Mesenchymal stem cell (in vitro differentiated cells and primary cell): ENCODE results near the gene ATP6V1F.

ENCODE experiments used
- DNase-seq: peaks from one replicate; pipeline ENCODE4 v3.0.0-alpha.2; 2013
- H2AFZ ChIP-seq: one replicate; pipeline ENCODE4 v1.6.1; 2013; ENCODE audit warnings: low read depth, mild to moderate bottlenecking, control low read depth, inconsistent platforms, low read length, moderate library complexity
- H2AK5ac ChIP-seq: 2 replicates; pipeline ENCODE4 v1.6.1; 2013; ENCODE audit warnings: low read length, moderate library complexity, mild to moderate bottlenecking, inconsistent platforms; ENCODE audit not compliant: severe bottlenecking
- H2BK120ac ChIP-seq: one replicate; pipeline ENCODE4 v1.6.1; 2013; ENCODE audit warnings: low read depth, mild to moderate bottlenecking, inconsistent platforms, low read length, moderate library complexity
- H2BK12ac ChIP-seq, 2 experiments: one replicate each; pipeline ENCODE4 v1.6.1; 2013; ENCODE audit warnings: inconsistent platforms in 2 of 2, low read length in 2 of 2, mild to moderate bottlenecking in 2 of 2, moderate library complexity in 2 of 2, control low read depth in 1 of 2
- H2BK15ac ChIP-seq: one replicate; pipeline ENCODE4 v1.6.1; 2013; ENCODE audit warnings: mild to moderate bottlenecking, low read depth, inconsistent platforms; ENCODE audit not compliant: poor library complexity, severe bottlenecking
- H2BK5ac ChIP-seq: 2 replicates; pipeline ENCODE4 v1.6.1; 2013; ENCODE audit warnings: low read depth, mild to moderate bottlenecking, low read length, control low read depth, inconsistent platforms; ENCODE audit not compliant: poor library complexity, severe bottlenecking
- H3K14ac ChIP-seq, 2 experiments: one replicate each; pipeline ENCODE4 v1.6.1; 2013; ENCODE audit warnings: inconsistent platforms in 2 of 2, low read length in 2 of 2, control low read depth in 1 of 2, mild to moderate bottlenecking in 1 of 2, moderate library complexity in 1 of 2
- H3K18ac ChIP-seq, 2 experiments: one replicate each; pipeline ENCODE4 v1.6.1; 2013; ENCODE audit warnings: inconsistent platforms in 2 of 2, low read length in 2 of 2, control low read depth in 1 of 2, low read depth in 1 of 2, mild to moderate bottlenecking in 1 of 2
- H3K23ac ChIP-seq, 2 experiments: one replicate each; pipeline ENCODE4 v1.6.1; 2013; ENCODE audit warnings: inconsistent platforms in 2 of 2, low read length in 2 of 2, mild to moderate bottlenecking in 2 of 2, moderate library complexity in 2 of 2, control low read depth in 1 of 2
- H3K27ac ChIP-seq: 2 replicates; pipeline ENCODE4 v1.5.1; 2013; ENCODE audit warnings: mild to moderate bottlenecking, moderate library complexity, low read length, control low read depth, inconsistent platforms; ENCODE audit not compliant: poor library complexity, severe bottlenecking
- H3K27me3 ChIP-seq, 2 experiments: 2 replicates each; pipeline versions ENCODE4 v1.6.1 to v1.7.0; 2013; ENCODE audit warnings: low read length in 2 of 2, mild to moderate bottlenecking in 2 of 2, moderate library complexity in 2 of 2, control low read depth in 1 of 2, inconsistent platforms in 1 of 2; ENCODE audit not compliant: control insufficient read depth in 1 of 2, insufficient read depth in 1 of 2
- H3K36me3 ChIP-seq, 2 experiments: 2 replicates each; pipeline versions ENCODE4 v1.6.1 to v1.7.0; 2013; ENCODE audit warnings: low read length in 2 of 2, control low read depth in 1 of 2, inconsistent platforms in 1 of 2, low read depth in 1 of 2, mild to moderate bottlenecking in 1 of 2; ENCODE audit not compliant: insufficient read depth in 2 of 2, control insufficient read depth in 1 of 2
- H3K4ac ChIP-seq, 2 experiments: one replicate each; pipeline ENCODE4 v1.6.1; 2013; ENCODE audit warnings: inconsistent platforms in 2 of 2, low read length in 2 of 2, mild to moderate bottlenecking in 2 of 2, moderate library complexity in 2 of 2, control low read depth in 1 of 2, low read depth in 1 of 2
- H3K4me1 ChIP-seq: 2 replicates; pipeline ENCODE4 v1.6.1; 2013; ENCODE audit warnings: low read depth, low read length, control low read depth; ENCODE audit not compliant: control insufficient read depth, insufficient read depth
- H3K4me2 ChIP-seq: 2 replicates; pipeline ENCODE4 v1.6.1; 2013; ENCODE audit warnings: low read length, mild to moderate bottlenecking, inconsistent platforms; ENCODE audit not compliant: poor library complexity, severe bottlenecking
- H3K4me3 ChIP-seq, 2 experiments: 2 replicates each; pipeline versions ENCODE4 v1.5.1 to v1.7.0; 2013; ENCODE audit warnings: low read length in 2 of 2, mild to moderate bottlenecking in 2 of 2, control low read depth in 1 of 2, low read depth in 1 of 2; ENCODE audit not compliant: insufficient read depth in 1 of 2
- H3K79me1 ChIP-seq: replicated peaks from 2 replicates; pipeline ENCODE4 v1.6.1; 2013; ENCODE audit warnings: mild to moderate bottlenecking, control low read depth, low read length, inconsistent platforms; ENCODE audit not compliant: poor library complexity, severe bottlenecking
- H3K9ac ChIP-seq: 2 replicates; pipeline ENCODE4 v1.7.0; 2013; ENCODE audit warnings: mild to moderate bottlenecking, low read length, moderate library complexity
- H3K9me3 ChIP-seq: 2 replicates; pipeline ENCODE4 v1.7.0; 2013; ENCODE audit warnings: mild to moderate bottlenecking, low read length; ENCODE audit not compliant: control insufficient read depth
- H4K8ac ChIP-seq: one replicate; pipeline ENCODE4 v1.6.1; 2013; ENCODE audit warnings: inconsistent platforms, mild to moderate bottlenecking, low read length, moderate library complexity
- H4K91ac ChIP-seq: one replicate; pipeline ENCODE4 v1.6.1; 2013; ENCODE audit warnings: mild to moderate bottlenecking, low read length, inconsistent platforms
- WGBS: methylation state at CpG from one replicate; pipeline ENCODE4 v1.1.7; 2013; ENCODE audit warnings: mixed read lengths; 5-methylcytosine and 5-hydroxymethylcytosine counted together

The ATP6V1F gene

DNA sequence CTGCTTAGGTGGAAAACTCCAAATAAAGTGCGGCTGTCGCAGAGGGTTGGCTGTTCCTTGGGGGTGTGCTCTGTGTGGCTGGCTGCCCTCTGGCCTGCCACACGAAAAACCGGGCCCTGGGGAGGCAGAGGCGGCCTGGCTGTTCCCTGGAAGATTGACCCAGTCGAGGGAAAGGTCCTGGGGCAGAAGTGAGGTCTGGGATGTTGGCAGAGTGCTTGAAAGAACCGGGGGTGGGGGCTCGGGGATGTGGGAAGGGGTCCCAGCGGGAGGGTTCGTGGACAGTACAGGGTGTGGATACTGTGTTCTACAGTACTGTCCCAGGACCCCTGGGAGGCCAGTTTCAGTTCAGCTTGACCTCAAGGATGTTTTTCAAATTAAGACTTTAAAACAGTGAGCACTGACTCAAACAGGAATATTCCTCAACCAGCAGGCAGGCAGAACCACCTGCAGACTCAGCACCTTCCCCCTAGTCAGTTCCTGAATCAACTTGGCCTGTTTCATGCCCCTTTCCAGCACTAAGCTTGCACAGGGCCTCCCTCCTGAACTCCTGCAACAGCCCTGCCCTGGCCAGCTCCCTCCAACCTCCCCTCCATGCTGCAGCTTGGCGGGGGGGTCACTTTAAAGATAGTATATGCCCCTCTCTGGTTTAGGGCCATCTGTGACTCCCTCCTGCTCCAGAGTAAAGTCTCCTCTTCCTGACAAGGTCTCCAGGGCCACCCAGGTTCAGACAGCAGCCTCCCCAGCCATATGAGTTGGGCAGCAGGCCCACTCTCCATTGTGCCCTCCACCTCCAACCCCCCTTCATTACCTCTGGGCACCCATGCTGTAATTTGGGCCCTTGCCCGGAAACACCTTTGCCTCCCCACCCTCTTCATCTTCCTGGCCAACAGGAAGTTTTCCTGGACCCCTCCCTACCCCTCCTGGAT, 3.2 kb upstream of the ATP6V1F start:
- no peak overlapping the region for H4K8ac ChIP-seq
- no peak for DNase-seq
- H2BK120ac ChIP-seq = no peak overlapping the region
- WGBS = 86% methylated on average over 11 of the region's 12 CpGs
- no peak overlapping the region for H2AK5ac ChIP-seq
- H3K9ac ChIP-seq = peak overlapping the region; percentile 59
- H3K4me3 ChIP-seq = peak overlapping the region in 1 of 2 experiments; percentile 14
- no peak overlapping the region for H3K4me2 ChIP-seq
- peaks cover 29 to 56% of the 10 kb centered on the region in 2 experiments for H3K36me3 ChIP-seq
- no peak overlapping the region for H3K14ac ChIP-seq
- no peak overlapping the region for H2BK12ac ChIP-seq
- H3K23ac ChIP-seq = no peak overlapping the region
- H4K91ac ChIP-seq = no peak overlapping the region
- H2BK5ac ChIP-seq = no peak overlapping the region
- no peak overlapping the region for H2AFZ ChIP-seq
- no peak overlapping the region for H2BK15ac ChIP-seq
- peaks cover 2% of the 10 kb centered on the region for H3K79me1 ChIP-seq
- H3K18ac ChIP-seq = no peak overlapping the region
- H3K27ac ChIP-seq = no peak overlapping the region
- no peaks in the 10 kb centered on the region for H3K9me3 ChIP-seq
- H3K4me1 ChIP-seq = peaks cover 25% of the 10 kb centered on the region
- H3K4ac ChIP-seq = no peak overlapping the region
- no peaks in the 10 kb centered on the region for H3K27me3 ChIP-seq

DNA sequence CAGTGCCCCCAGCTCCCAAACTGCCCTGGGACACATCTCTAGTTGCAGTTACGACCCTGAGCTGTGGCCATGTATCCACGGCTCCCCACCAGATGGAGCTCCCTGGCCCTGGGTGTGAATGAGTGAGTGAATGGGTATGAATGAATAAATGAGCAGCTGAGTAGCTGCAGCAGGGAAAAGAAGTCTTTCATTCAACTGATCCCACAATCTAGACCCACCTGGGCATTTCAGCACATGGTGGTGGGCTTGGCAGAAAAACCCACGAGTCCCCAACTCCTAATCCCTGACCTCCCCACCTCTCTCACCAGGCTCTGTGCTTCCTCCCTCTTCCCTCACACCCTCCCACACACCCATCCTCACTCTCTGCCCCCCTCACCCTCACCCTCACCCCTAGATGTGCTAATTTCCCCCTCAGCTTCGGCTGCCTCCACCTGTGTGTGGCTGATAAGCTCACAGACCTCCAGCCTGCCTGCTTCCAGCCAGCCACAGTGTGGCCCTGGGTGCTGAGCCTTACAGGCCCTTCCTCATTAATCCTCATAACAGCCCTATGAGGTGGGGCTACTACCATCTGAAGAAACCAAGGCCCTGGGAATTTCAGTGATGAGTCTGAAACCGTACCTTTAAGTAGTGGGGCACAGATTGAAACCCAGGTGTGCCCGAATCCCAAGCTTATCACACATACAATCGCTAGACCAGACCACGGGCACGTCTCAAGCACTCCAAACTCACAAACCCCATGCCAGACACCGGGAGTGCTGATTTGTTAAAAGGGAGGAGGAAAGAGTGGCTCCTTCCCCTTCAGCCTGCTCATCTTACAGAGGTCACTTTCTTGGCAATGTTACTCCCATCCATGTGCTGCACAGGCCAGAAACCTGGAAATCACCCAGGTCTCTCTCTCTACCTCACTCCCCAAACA, 2.2 kb upstream of the ATP6V1F start:
- peaks cover 8% of the 10 kb centered on the region for H3K79me1 ChIP-seq
- H2BK120ac ChIP-seq = no peak overlapping the region
- no peak overlapping the region for H4K8ac ChIP-seq
- H3K18ac ChIP-seq = no peak overlapping the region
- H3K4me1 ChIP-seq = peaks cover 25% of the 10 kb centered on the region
- no peak overlapping the region for H2BK5ac ChIP-seq
- H3K27me3 ChIP-seq = no peaks in the 10 kb centered on the region
- no peak overlapping the region for H3K4me3 ChIP-seq
- no peak overlapping the region for H4K91ac ChIP-seq
- no peak for DNase-seq
- H2BK15ac ChIP-seq = no peak overlapping the region
- 76% methylated on average over 10 of the region's 10 CpGs for WGBS
- H3K4me2 ChIP-seq = no peak overlapping the region
- no peak overlapping the region for H3K23ac ChIP-seq
- peaks cover 29 to 54% of the 10 kb centered on the region in 2 experiments for H3K36me3 ChIP-seq
- H3K14ac ChIP-seq = no peak overlapping the region
- no peaks in the 10 kb centered on the region for H3K9me3 ChIP-seq
- no peak overlapping the region for H3K4ac ChIP-seq
- no peak overlapping the region for H2AFZ ChIP-seq
- H3K9ac ChIP-seq = peak overlapping the region; percentile 59
- H2BK12ac ChIP-seq = no peak overlapping the region
- H2AK5ac ChIP-seq = no peak overlapping the region
- no peak overlapping the region for H3K27ac ChIP-seq

DNA sequence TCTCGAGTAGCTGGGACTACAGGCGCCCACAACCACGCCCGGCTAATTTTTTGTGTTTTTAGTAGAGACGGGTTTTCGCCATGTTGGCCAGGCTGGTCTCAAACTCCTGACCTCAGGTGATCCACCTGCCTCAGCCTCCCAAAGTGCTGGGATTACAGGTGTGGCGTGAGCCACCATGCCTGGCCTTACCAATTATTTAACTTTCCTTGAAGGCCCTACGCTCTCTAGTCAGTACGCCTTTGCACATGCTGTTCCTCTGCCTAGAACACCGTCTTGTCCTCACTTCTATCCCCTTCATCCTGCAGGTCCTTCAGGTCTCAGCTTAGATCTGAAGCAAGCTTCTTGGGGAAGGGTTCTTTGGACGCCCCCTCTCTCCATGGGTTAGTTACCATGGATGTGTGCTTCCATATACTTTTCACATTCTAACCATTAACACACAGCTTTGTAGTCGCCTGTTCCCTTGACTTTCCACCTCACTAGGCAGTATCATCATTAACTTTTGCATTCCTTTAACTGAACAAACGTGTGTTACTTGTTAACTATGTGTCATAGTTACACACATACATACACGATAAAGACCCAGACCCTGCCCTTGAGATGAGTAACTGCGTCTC, 592 bp upstream of the ATP6V1F start:
- WGBS = 72% methylated on average over 15 of the region's 15 CpGs
- H2BK15ac ChIP-seq = no peak overlapping the region
- H3K27me3 ChIP-seq = no peaks in the 10 kb centered on the region
- H3K27ac ChIP-seq = peak overlapping the region; percentile 62
- no peaks in the 10 kb centered on the region for H3K9me3 ChIP-seq
- peak overlapping the region; percentile 45 for H3K4me2 ChIP-seq
- H2BK12ac ChIP-seq = peak overlapping the region in 1 of 2 experiments; percentile 75
- peak overlapping the region; percentile 97 for H3K9ac ChIP-seq
- no peak overlapping the region for H3K14ac ChIP-seq
- H3K79me1 ChIP-seq = peaks cover 13% of the 10 kb centered on the region
- no peak overlapping the region for H4K91ac ChIP-seq
- no peak overlapping the region for H3K4ac ChIP-seq
- H3K4me3 ChIP-seq = peak overlapping the region in 1 of 2 experiments; percentile 88
- H2AFZ ChIP-seq = peak overlapping the region; percentile 29
- peaks cover 25% of the 10 kb centered on the region for H3K4me1 ChIP-seq
- H3K23ac ChIP-seq = no peak overlapping the region
- H3K18ac ChIP-seq = peak overlapping the region in 1 of 2 experiments; percentile 63
- peak overlapping the region; percentile 64 for H4K8ac ChIP-seq
- H3K36me3 ChIP-seq = peaks cover 27 to 52% of the 10 kb centered on the region in 2 experiments
- no peak overlapping the region for H2BK5ac ChIP-seq
- DNase-seq = no peak
- H2AK5ac ChIP-seq = no peak overlapping the region
- H2BK120ac ChIP-seq = no peak overlapping the region
